ENCODE data around the gene MYL4.
"Not testable (repeated sequence)": the region's sequence is repeated elsewhere in the genome, so short reads cannot be mapped to it uniquely, and the experiment has no call there.

MYL4 gene

GRCh38 chr17:47172696-47173565 is 36.2 kb upstream of the MYL4 start:
- no peak for TF ChIP-seq CTCF (IDR thresholded peaks at IDR 0.05)
- DNase-seq (ENCODE audit: low spot score), result no peak
- H3K4me3 ChIP-seq, result no peak overlapping the region

GRCh38 chr17:47174823-47175222 is 34.3 kb upstream of the MYL4 start:
- DNase-seq (ENCODE audit: low spot score); H3K4me3 ChIP-seq; H3K27ac ChIP-seq: not testable (repeated sequence)

More at GRCh38 chr17:47172696-47173565, 36.2 kb upstream of the MYL4 start:
- H3K27ac ChIP-seq, result no peak overlapping the region

- no peak overlapping the region for H3K27ac ChIP-seq
- H3K4me3 ChIP-seq, result no peak overlapping the region
- TF ChIP-seq CTCF (IDR thresholded peaks at IDR 0.05), result no peak
- DNase-seq (ENCODE audit: low spot score), result no peak
These were observed 32.7 kb upstream of the MYL4 start for GRCh38 chr17:47176389-47176826.

GRCh38 chr17:47177261-47177660 is 31.9 kb upstream of the MYL4 start:
- DNase-seq (ENCODE audit: low spot score), result no peak
- Histone ChIP-seq H3K27ac (no peak overlapping the region), H3K4me3 (no peak overlapping the region)
- TF ChIP-seq CTCF (IDR thresholded peaks at IDR 0.05), result no peak

- H3K4me3 ChIP-seq, result no peak overlapping the region
- no peak for TF ChIP-seq CTCF (IDR thresholded peaks at IDR 0.05)
- no peak for DNase-seq (ENCODE audit: low spot score)
- no peak overlapping the region for H3K27ac ChIP-seq
These were observed 30.0 kb upstream of the MYL4 start for GRCh38 chr17:47179141-47179540.

GRCh38 chr17:47180337-47180736 is 28.8 kb upstream of the MYL4 start:
- H3K27ac ChIP-seq, result no peak overlapping the region
- no peak for DNase-seq (ENCODE audit: low spot score)
- no peak overlapping the region for H3K4me3 ChIP-seq
- TF ChIP-seq CTCF (IDR thresholded peaks at IDR 0.05), result no peak

- not testable (repeated sequence) for H3K27ac ChIP-seq; DNase-seq (ENCODE audit: low spot score)
These were observed 28.2 kb upstream of the MYL4 start for GRCh38 chr17:47180988-47181387.

GRCh38 chr17:47184681-47185080 is 24.5 kb upstream of the MYL4 start:
- DNase-seq (ENCODE audit: low spot score), result no peak
- no peak for TF ChIP-seq CTCF (IDR thresholded peaks at IDR 0.05)
- Histone ChIP-seq H3K27ac (no peak overlapping the region), H3K4me3 (no peak overlapping the region)

More at GRCh38 chr17:47180988-47181387, 28.2 kb upstream of the MYL4 start:
- not testable (repeated sequence) for H3K4me3 ChIP-seq

Measured in coronary artery (tissue), 2 donors.